Ovary (tissue), 9 donors: Measurements from ENCODE around the gene INO80. TPM values are rescaled to one million over a fixed set of nuclear protein-coding genes. Genes with fewer than 3 reads are reported as not detected.

Experiments used
- DNase-seq, 5 donors: peaks; one replicate each; pipeline ENCODE4 v3.0.0-alpha.2; 2019 to 2020
- H3K27ac ChIP-seq, 2 donors: fragments of 200-600 bp; one replicate each; pipeline versions ENCODE4 v1.5.1 to v1.8.0; 2019 to 2022
- H3K27me3 ChIP-seq: fragments of 200-600 bp; one replicate; pipeline ENCODE4 v1.8.0; 2022
- H3K36me3 ChIP-seq: fragments of 200-600 bp; sonication (generic); one replicate; pipeline ENCODE4 v1.5.1; 2019
- H3K4me1 ChIP-seq: one replicate; pipeline ENCODE4 v1.8.1; 2013; ENCODE audit warnings: mild to moderate bottlenecking, moderate library complexity; ENCODE audit not compliant: insufficient read depth
- H3K4me3 ChIP-seq: fragments of 200-600 bp; sonication (generic); one replicate; pipeline ENCODE4 v1.5.1; 2017
- H3K9me3 ChIP-seq, 2 donors: fragments of 200-600 bp in 1 of 2; sonication (generic) in 1 of 2; one replicate each; pipeline versions ENCODE4 v1.5.1 to v1.8.1; 2013 to 2019; ENCODE audit warnings: mild to moderate bottlenecking in 1 of 2, moderate library complexity in 1 of 2
- EP300 ChIP-seq: sonication (generic); formaldehyde crosslinking; IDR thresholded peaks from one replicate; pipeline ENCODE4 v1.6.1; 2017; ENCODE audit warnings: antibody characterized with exemption
- POLR2A ChIP-seq: fragments of 450-650 bp; IDR thresholded peaks from one replicate; pipeline ENCODE4 v1.6.1; 2017; ENCODE audit warnings: antibody characterized with exemption, mild to moderate bottlenecking, moderate library complexity
- WGBS, 3 donors: extraction: QIAGEN DNeasy Blood & Tissue Kit in 1 of 3; methylation state at CpG; one replicate each; pipeline versions ENCODE4 v1.1.5 to v1.1.7; 2013 to 2017; 5-methylcytosine and 5-hydroxymethylcytosine counted together
- intact Hi-C, 4 donors: fragments of 100-400 bp; cut with DNase I; formaldehyde crosslinking; loops; one replicate each; pipeline versions ENCODE4 v1.11.0 to v1.15.1; 2022 to 2023
- polyA plus RNA-seq, 2 donors: library from polyadenylated mRNA; stranded (reverse); fragments of 200-250 nt in 1 of 2; fragments of 350-450 nt in 1 of 2; fragmentation: Illumina TruSeq in 1 of 2; extraction: RNeasy Lipid Tissue Mini Kit (QIAGEN cat#74804) in 1 of 2; gene quantifications; one replicate each; pipeline ENCODE4 v1.2.3, GENCODE V29; 2013 to 2014
- total RNA-seq, 7 donors: library from RNA; depleted of rRNA in 2 of 7; stranded (reverse); fragments of >200 nt in 2 of 7; fragmentation: NEBNext Ultra II Directional in 3 of 7; extraction: Animal tissue kit (Norgen Biotek cat#: 25700) in 3 of 7; gene quantifications; one replicate each; pipeline versions ENCODE4 v1.1.0 to v1.2.4, GENCODE V29; 2016 to 2023
- TF ChIP-seq, protein P1 (sequence below), 3 donors: fragments of 450-650 bp in 2 of 3; fragments of 200-600 bp in 1 of 3; IDR thresholded peaks; one replicate each; pipeline versions ENCODE4 v1.5.1 to v1.8.0; 2016 to 2022; ENCODE audit warnings: antibody characterized with exemption in 3 of 3, mild to moderate bottlenecking in 1 of 3
- donor health status: DM: no; HTN: no; CAD: no; lungs with moderate emphysema.
- donor health status: DM: no; HTN: no; CAD: no.
- donor health status: Bipolar disorder and iron deficiency.
- donor health status: DM: yes; HTN: yes; CAD: no.
- donor health status: DM: no; HTN: no; CAD: no.
- donor health status: DM: yes; HTN: yes; CAD: no.

The INO80 gene
- total and polyA plus RNA-seq, 9 donors: 12.0 to 36.0 (median 17.3) TPM

DNA sequence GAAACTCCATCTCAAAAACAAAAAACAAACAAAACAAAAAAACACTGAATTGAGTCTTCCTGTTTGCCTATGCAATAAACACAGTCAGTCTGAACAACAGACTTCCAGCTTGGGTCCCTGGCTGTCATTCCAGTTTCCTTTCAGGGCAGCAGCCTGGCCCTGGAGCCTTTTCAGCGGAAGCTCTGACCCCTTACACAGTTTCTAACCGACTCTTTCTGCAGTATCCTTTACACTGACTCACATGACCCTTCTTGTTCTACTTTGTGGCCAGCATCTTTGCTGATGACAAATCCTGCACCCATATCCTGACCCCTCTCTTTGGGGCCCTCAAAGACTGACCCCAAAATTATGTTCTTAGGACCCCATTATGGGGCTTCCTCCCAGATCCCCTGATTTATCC lies 38.3 kb upstream of the INO80 start:
- H3K9me3 ChIP-seq: no peaks in the 10 kb centered on the region
- no peaks in the 10 kb centered on the region for H3K36me3 ChIP-seq
- H3K4me3 ChIP-seq: no peak overlapping the region
- no peak for DNase-seq
- no peak overlapping the region for H3K27ac ChIP-seq
- H3K27me3 ChIP-seq: no peaks in the 10 kb centered on the region
- TF ChIP-seq EP300 (no peak), POLR2A (no peak)
- H3K4me1 ChIP-seq: no peaks in the 10 kb centered on the region
- intact Hi-C loops: no loop called here
- WGBS, 3 donors: 58 to 74% (median 61%) methylated on average over 2 of the region's 2 CpGs

DNA sequence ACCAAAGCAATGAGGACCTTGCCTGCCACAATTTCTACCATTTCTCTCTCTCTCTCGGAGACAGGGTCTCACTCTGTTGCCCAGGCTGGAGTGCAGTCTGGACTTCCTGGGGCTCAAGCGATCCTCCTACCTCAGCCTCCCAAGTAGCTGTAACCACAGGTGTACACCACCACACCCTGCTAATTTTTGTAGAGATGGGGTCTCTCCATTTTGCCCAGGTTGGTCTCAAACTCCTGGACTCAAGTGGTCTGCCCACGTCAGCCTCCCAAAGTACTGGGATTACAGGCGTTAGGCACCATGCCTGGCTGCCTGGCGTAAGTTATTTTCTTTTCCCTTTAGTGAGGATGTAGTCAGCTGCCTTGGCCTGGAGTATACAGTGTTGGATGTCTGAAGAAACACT lies 37.7 kb upstream of the INO80 start:
- intact Hi-C loops: no loop called here
- H3K4me1 ChIP-seq: no peaks in the 10 kb centered on the region
- no peaks in the 10 kb centered on the region for H3K36me3 ChIP-seq
- H3K27ac ChIP-seq: no peak overlapping the region
- 92 to 93% (median 92%) methylated on average over 5 of the region's 5 CpGs for WGBS, 3 donors
- TF ChIP-seq EP300: no peak
- TF ChIP-seq, protein P1, sequence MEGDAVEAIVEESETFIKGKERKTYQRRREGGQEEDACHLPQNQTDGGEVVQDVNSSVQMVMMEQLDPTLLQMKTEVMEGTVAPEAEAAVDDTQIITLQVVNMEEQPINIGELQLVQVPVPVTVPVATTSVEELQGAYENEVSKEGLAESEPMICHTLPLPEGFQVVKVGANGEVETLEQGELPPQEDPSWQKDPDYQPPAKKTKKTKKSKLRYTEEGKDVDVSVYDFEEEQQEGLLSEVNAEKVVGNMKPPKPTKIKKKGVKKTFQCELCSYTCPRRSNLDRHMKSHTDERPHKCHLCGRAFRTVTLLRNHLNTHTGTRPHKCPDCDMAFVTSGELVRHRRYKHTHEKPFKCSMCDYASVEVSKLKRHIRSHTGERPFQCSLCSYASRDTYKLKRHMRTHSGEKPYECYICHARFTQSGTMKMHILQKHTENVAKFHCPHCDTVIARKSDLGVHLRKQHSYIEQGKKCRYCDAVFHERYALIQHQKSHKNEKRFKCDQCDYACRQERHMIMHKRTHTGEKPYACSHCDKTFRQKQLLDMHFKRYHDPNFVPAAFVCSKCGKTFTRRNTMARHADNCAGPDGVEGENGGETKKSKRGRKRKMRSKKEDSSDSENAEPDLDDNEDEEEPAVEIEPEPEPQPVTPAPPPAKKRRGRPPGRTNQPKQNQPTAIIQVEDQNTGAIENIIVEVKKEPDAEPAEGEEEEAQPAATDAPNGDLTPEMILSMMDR (IDR thresholded peaks at IDR 0.05): no peak
- no peak for TF ChIP-seq POLR2A
- no peak overlapping the region for H3K4me3 ChIP-seq
- no peaks in the 10 kb centered on the region for H3K9me3 ChIP-seq
- no peak for DNase-seq
- H3K27me3 ChIP-seq: no peaks in the 10 kb centered on the region

DNA sequence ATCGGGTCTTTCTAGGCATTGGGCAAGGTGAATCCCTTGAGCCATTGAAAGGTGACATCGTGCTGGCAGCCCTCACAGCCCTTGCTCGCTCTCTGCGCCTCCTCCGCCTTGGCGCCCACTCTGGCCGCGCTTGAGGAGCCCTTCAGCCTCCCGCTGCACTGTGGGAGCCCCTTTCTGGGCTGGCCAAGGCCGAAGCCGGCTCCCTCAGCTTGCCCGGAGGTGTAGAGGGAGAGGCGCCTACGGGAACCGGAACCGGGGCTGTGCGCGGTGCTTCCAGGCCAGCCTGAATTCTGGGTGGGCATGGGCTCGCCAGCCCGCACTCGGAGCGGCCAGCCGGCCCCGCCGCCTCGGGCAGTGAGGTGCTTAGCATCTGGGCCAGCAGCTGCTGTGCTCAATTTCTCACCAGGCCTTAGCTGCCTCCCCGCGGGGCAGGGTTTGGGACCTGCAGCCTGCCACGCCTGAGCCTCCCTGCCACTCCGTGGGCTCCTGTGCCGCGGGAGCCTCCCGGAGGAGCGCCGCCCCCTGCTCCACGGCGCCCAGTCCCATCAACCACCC lies 35.4 kb upstream of the INO80 start:
- Histone ChIP-seq H3K36me3 (no peaks in the 10 kb centered on the region), H3K27me3 (no peaks in the 10 kb centered on the region), H3K4me1 (no peaks in the 10 kb centered on the region), H3K9me3 (no peaks in the 10 kb centered on the region), H3K27ac (no peak overlapping the region), H3K4me3 (no peak overlapping the region)
- TF ChIP-seq, protein P1 (IDR thresholded peaks at IDR 0.05): no peak
- TF ChIP-seq POLR2A (no peak), EP300 (no peak)
- DNase-seq: no peak
- WGBS, 3 donors: 94 to 97% (median 95%) methylated on average over 29 to 37 of the region's 37 CpGs
- intact Hi-C loops: no loop called here

DNA sequence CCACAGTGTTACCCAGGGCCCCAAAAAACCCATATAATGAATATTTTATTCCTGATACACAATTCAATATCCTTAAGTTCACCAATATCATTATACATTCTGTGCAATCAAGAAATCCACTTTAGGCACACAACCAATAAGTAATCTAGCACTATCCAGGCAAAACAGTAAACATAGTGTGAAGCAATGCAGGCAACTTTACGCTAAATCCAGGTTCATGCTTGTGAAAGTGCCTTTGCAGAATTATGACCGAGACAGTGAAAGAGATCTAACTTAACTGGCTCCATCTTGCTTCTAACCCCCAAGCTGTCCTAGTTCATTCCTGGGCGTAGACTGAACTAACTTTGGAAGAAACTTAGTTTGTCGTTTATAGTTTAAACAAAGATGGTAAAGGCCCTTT lies 34.2 kb upstream of the INO80 start:
- Histone ChIP-seq H3K4me1 (no peaks in the 10 kb centered on the region), H3K36me3 (no peaks in the 10 kb centered on the region), H3K27ac (no peak overlapping the region), H3K4me3 (no peak overlapping the region), H3K27me3 (no peaks in the 10 kb centered on the region), H3K9me3 (no peaks in the 10 kb centered on the region)
- intact Hi-C loops: no loop called here
- WGBS, 3 donors: 78 to 82% (median 79%) methylated on average over 4 of the region's 4 CpGs
- TF ChIP-seq, protein P1 (IDR thresholded peaks at IDR 0.05): no peak
- no peak for TF ChIP-seq POLR2A
- no peak for TF ChIP-seq EP300
- DNase-seq: no peak

DNA sequence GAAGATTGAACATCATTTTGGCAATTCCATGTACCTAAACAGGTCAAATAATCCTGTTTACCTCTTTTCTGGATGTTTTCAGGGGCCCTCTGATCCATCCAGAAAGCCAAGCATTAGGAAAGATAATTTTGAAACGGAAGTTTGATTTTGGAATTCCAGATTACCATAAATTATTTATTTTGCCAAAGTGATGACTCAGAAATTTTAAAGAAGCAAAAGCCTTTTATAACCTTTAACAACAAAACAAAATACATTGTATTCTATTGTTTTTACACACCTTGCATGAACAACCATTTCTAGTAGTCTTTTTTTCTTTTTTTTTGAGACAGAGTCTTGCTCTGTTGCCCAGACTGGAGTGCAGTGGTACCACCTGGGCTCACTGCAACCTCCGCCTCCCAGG lies 32.0 kb upstream of the INO80 start:
- intact Hi-C loops: no loop called here
- no peaks in the 10 kb centered on the region for H3K4me1 ChIP-seq
- H3K27ac ChIP-seq: no peak overlapping the region
- 49 to 54% (median 52%) methylated on average over 2 of the region's 2 CpGs for WGBS, 3 donors
- no peaks in the 10 kb centered on the region for H3K36me3 ChIP-seq
- DNase-seq: no peak
- H3K27me3 ChIP-seq: no peaks in the 10 kb centered on the region
- no peaks in the 10 kb centered on the region for H3K9me3 ChIP-seq
- TF ChIP-seq POLR2A: no peak
- TF ChIP-seq, protein P1 (IDR thresholded peaks at IDR 0.05): no peak
- no peak for TF ChIP-seq EP300
- H3K4me3 ChIP-seq: no peak overlapping the region
